GM23338 (cell line): ENCODE data around the gene GFOD1. TPM values are rescaled to one million over a fixed set of nuclear protein-coding genes. Genes with fewer than 3 reads are reported as not detected.

Experiments
- ATAC-seq: fragments of 200-7000 bp; cut with Tn5 transposase; 3 replicates; pipeline ENCODE4 v1.9.1; 2020
- DNase-seq: peaks from one replicate; pipeline ENCODE4 v3.0.0-alpha.2; 2015; ENCODE audit warnings: low spot score
- H2AFZ ChIP-seq: fragments of 200-600 bp; sonication (generic); 2 replicates; pipeline ENCODE4 v1.8.0; 2016; ENCODE audit warnings: antibody characterized with exemption, mild to moderate bottlenecking, moderate library complexity
- H3F3A ChIP-seq: fragments of 200-600 bp; sonication (generic); replicated peaks from 2 replicates; pipeline ENCODE4 v1.8.0; 2017; ENCODE audit warnings: antibody characterized with exemption, mixed run types, low read depth
- H3K27ac ChIP-seq: fragments of 200-600 bp; sonication (generic); 2 replicates; pipeline ENCODE4 v1.6.1; 2016; ENCODE audit warnings: low read depth
- H3K27me3 ChIP-seq: fragments of 200-600 bp; sonication (generic); 2 replicates; pipeline ENCODE4 v1.8.0; 2016; ENCODE audit warnings: mild to moderate bottlenecking, mixed run types, moderate library complexity; ENCODE audit not compliant: insufficient read depth
- H3K36me3 ChIP-seq: fragments of 200-600 bp; sonication (generic); 2 replicates; pipeline ENCODE4 v1.8.0; 2016; ENCODE audit warnings: mild to moderate bottlenecking; ENCODE audit not compliant: insufficient read depth
- H3K4me1 ChIP-seq: fragments of 200-600 bp; sonication (generic); 2 replicates; pipeline ENCODE4 v1.8.0; 2016; ENCODE audit warnings: mild to moderate bottlenecking, moderate library complexity; ENCODE audit not compliant: insufficient read depth
- H3K4me2 ChIP-seq: fragments of 200-600 bp; sonication (generic); 2 replicates; pipeline ENCODE4 v1.7.1; 2017; ENCODE audit warnings: mixed run types
- H3K4me3 ChIP-seq: fragments of 200-600 bp; sonication (generic); 2 replicates; pipeline ENCODE4 v1.6.1; 2016; ENCODE audit warnings: mixed run types
- H3K79me2 ChIP-seq: fragments of 200-600 bp; sonication (generic); replicated peaks from 2 replicates; pipeline ENCODE4 v1.8.0; 2017; ENCODE audit warnings: mild to moderate bottlenecking; ENCODE audit not compliant: insufficient read depth
- H3K9me2 ChIP-seq: fragments of 200-600 bp; sonication (generic); 2 replicates; pipeline ENCODE4 v1.8.0; 2017; ENCODE audit not compliant: insufficient read depth
- H4K20me1 ChIP-seq: fragments of 200-600 bp; sonication (generic); replicated peaks from 2 replicates; pipeline ENCODE4 v1.8.0; 2017; ENCODE audit warnings: mild to moderate bottlenecking; ENCODE audit not compliant: insufficient read depth
- H3K27ac Mint-ChIP-seq: 2 replicates; pipeline ENCODE4 v1.8.0; 2020; ENCODE audit warnings: inconsistent platforms, mild to moderate bottlenecking, moderate library complexity, mixed read lengths
- H3K27me3 Mint-ChIP-seq: 3 replicates; pipeline ENCODE4 v1.8.0; 2022; ENCODE audit warnings: low read depth, mild to moderate bottlenecking, moderate library complexity, mixed read lengths, inconsistent platforms; ENCODE audit not compliant: insufficient read depth, poor library complexity
- H3K36me3 Mint-ChIP-seq: 3 replicates; pipeline ENCODE4 v1.8.0; 2021; ENCODE audit warnings: low read depth, mild to moderate bottlenecking, inconsistent platforms, moderate library complexity, mixed read lengths
- H3K4me1 Mint-ChIP-seq: 3 replicates; pipeline ENCODE4 v1.8.0; 2020; ENCODE audit warnings: mild to moderate bottlenecking, inconsistent platforms, mixed read lengths
- H3K4me3 Mint-ChIP-seq: 3 replicates; pipeline ENCODE4 v1.8.0; 2021; ENCODE audit warnings: moderate library complexity, mild to moderate bottlenecking, inconsistent platforms, mixed read lengths
- H3K9me3 Mint-ChIP-seq: 3 replicates; pipeline ENCODE4 v1.8.0; 2020; ENCODE audit warnings: moderate library complexity, mild to moderate bottlenecking, inconsistent platforms, mixed read lengths
- CREB1 ChIP-seq: fragments of 250-450 bp; sonication (Bioruptor Pico); IDR thresholded peaks from 2 replicates; pipeline ENCODE4 v1.5.0; 2020; ENCODE audit warnings: low read depth, mild to moderate bottlenecking, moderate library complexity
- EZH2 ChIP-seq: fragments of 200-600 bp; sonication (generic); IDR thresholded peaks from one replicate; pipeline ENCODE4 v1.8.0; 2017; ENCODE audit warnings: antibody characterized with exemption, mild to moderate bottlenecking, low read depth; ENCODE audit not compliant: unreplicated experiment
- EZH2phosphoT487 ChIP-seq: fragments of 200-600 bp; sonication (generic); IDR thresholded peaks from one replicate; pipeline ENCODE4 v1.8.1; 2018; ENCODE audit warnings: antibody characterized with exemption; ENCODE audit not compliant: unreplicated experiment
- NANOG ChIP-seq: IDR thresholded peaks from 2 replicates; pipeline ENCODE4 v1.6.1; 2016; ENCODE audit warnings: antibody characterized with exemption, borderline replicate concordance
- POLR2AphosphoS5 ChIP-seq: IDR thresholded peaks from 2 replicates; pipeline ENCODE4 v1.6.1; 2016; ENCODE audit warnings: antibody characterized with exemption, low read depth
- STAT1 ChIP-seq: IDR thresholded peaks from one replicate; pipeline ENCODE4 v1.6.1; 2016; ENCODE audit warnings: antibody characterized with exemption; ENCODE audit not compliant: unreplicated experiment
- ZNF114 ChIP-seq: fragments of 250-450 bp; sonication (Bioruptor Pico); IDR thresholded peaks from 2 replicates; pipeline ENCODE4 v1.5.0; 2020; ENCODE audit warnings: mild to moderate bottlenecking, moderate library complexity
- ZNF331 ChIP-seq: fragments of 250-450 bp; sonication (Bioruptor Pico); IDR thresholded peaks from 2 replicates; pipeline ENCODE4 v1.5.0; 2020; ENCODE audit warnings: low read depth, mild to moderate bottlenecking, moderate library complexity
- polyA plus RNA-seq: library from polyadenylated mRNA; unstranded; fragments of >200 nt; fragmentation: Nextera tagmentation; extraction: Ambion mirVana; gene quantifications from 2 replicates; pipeline ENCODE4 v1.2.1, GENCODE V29; 2016
- total RNA-seq: library from RNA; depleted of rRNA; stranded (reverse); fragments of >200 nt; shearing (Covaris generic); gene quantifications from 2 replicates; pipeline ENCODE4 v1.2.3, GENCODE V29; 2014
- TF ChIP-seq, protein P1 (sequence below): IDR thresholded peaks from 2 replicates; pipeline ENCODE4 v1.6.1; 2016; ENCODE audit warnings: antibody characterized with exemption
- TF ChIP-seq, protein P2 (sequence below): IDR thresholded peaks from one replicate; pipeline ENCODE4 v1.6.1; 2018; ENCODE audit warnings: antibody characterized with exemption; ENCODE audit not compliant: unreplicated experiment

Gene GFOD1
- total and polyA plus RNA-seq, 2 experiments from 2014 or later: 4.9 to 12.8 TPM

DNA sequence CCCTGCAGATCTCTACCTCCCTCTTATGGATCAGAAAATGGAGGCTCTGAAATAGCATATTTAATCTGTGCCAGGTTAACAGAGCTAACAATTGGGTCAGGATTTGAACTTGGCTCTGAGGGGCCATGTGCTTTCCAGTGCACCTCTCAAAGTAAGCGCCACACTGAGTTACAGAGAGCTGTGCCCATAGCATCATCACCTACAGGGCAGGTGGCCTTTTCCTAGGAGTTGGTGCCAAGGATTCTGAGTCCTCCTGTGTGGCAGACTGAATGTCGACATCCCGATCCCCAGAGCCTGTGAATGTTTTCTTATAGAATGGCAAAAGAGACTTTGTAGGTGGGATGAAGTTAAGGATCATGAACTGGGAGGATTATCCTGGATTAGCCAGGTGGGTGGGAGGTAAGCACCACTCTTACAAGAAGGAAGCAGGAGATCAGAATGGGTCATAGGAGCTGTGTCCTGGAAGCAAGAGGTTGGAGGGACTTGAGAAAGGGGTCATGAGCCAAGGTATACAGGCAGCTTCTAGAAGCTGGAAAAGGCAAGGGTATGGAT is 91.1 kb downstream of the GFOD1 start:
- TF ChIP-seq, protein P1, sequence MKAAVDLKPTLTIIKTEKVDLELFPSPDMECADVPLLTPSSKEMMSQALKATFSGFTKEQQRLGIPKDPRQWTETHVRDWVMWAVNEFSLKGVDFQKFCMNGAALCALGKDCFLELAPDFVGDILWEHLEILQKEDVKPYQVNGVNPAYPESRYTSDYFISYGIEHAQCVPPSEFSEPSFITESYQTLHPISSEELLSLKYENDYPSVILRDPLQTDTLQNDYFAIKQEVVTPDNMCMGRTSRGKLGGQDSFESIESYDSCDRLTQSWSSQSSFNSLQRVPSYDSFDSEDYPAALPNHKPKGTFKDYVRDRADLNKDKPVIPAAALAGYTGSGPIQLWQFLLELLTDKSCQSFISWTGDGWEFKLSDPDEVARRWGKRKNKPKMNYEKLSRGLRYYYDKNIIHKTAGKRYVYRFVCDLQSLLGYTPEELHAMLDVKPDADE: no peak
- TF ChIP-seq NANOG: no peak
- no peak for TF ChIP-seq ZNF114
- TF ChIP-seq EZH2phosphoT487: no peak
- TF ChIP-seq POLR2AphosphoS5: no peak
- Histone ChIP-seq H3K36me3 (no peaks in the 10 kb centered on the region), H4K20me1 (no peaks in the 10 kb centered on the region), H3F3A (0 out of 2 replicates have a peak, but pooled peaks cover 3% of the 10 kb centered on the region), H2AFZ (no peak overlapping the region), H3K4me2 (no peak overlapping the region), H3K27ac (no peak overlapping the region), H3K4me1 (peaks cover 10% of the 10 kb centered on the region), H3K4me3 (no peak overlapping the region), H3K79me2 (no peaks in the 10 kb centered on the region; the same call in 1 of the 2 replicates), H3K9me2 (peaks cover 5% of the 10 kb centered on the region; the same call in 1 of the 2 replicates), H3K27me3 (no peaks in the 10 kb centered on the region)
- H3K27me3 Mint-ChIP-seq: peaks cover 11% of the 10 kb centered on the region
- H3K36me3 Mint-ChIP-seq: no peaks in the 10 kb centered on the region
- ATAC-seq: no peak
- no peak for DNase-seq
- no peak overlapping the region for H3K4me3 Mint-ChIP-seq
- no peaks in the 10 kb centered on the region for H3K9me3 Mint-ChIP-seq
- H3K4me1 Mint-ChIP-seq: peaks cover 42% of the 10 kb centered on the region
- 0 out of 2 replicates have a peak overlapping the region, but pooled peaks have one; percentile 22 for H3K27ac Mint-ChIP-seq

DNA sequence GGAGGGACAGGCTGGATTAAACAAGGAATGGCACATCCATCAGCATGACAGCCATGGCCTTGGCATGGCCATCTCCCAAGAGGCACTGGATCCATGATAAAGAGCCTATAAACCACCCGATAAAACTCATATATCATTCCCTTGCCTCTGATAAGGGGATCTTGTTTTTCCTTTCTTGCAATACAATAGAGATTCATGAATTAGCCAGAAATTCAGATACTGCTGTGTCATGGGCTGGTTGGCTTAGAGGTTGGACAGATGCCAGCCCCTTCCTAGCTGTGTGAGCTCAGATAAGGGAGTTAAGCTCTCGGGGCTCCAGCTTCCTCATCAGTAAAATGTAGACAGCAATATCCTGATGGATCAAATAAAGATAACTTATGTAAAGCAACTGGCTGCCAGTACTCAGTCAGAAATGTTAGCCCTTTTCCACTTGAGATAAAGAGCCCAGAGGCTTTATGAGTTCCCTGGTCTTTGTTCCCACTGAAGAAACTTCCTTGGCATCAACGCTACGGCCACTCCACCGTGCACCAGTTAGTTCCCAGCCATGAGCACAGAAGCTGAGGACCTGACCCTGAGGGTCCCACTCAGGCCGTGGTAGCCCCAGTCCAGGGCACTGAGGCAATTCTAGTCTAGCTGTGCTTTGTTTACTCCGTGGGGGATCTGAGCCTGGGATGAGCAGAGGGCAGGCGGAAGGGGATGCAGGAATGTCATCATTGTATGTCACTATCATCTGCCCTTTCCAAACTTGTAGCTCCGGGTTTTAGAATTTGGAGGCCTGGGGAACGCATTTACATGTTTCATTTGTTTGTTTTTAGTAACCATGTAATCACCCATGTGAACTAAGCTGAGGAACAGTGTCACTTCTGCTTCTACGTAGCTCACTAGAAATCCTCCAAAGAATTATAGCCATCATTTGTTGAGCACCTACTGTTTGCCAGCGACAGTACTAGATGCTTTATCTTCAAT is 91.8 kb downstream of the GFOD1 start:
- H3K27ac ChIP-seq: no peak overlapping the region
- Mint-ChIP-seq H3K4me3 (no peak overlapping the region), H3K27me3 (peaks cover 9% of the 10 kb centered on the region), H3K27ac (no peak overlapping the region), H3K4me1 (peaks cover 37% of the 10 kb centered on the region), H3K36me3 (no peaks in the 10 kb centered on the region), H3K9me3 (no peaks in the 10 kb centered on the region)
- DNase-seq (no peak), ATAC-seq (no peak)
- no peaks in the 10 kb centered on the region for H4K20me1 ChIP-seq
- no peak overlapping the region for H3K4me3 ChIP-seq
- H3K27me3 ChIP-seq: no peaks in the 10 kb centered on the region
- H3K9me2 ChIP-seq: peaks cover 4% of the 10 kb centered on the region; the same call in 1 of the 2 replicates
- 0 out of 2 replicates have a peak, but pooled peaks cover 3% of the 10 kb centered on the region for H3F3A ChIP-seq
- no peak overlapping the region for H3K4me2 ChIP-seq
- no peaks in the 10 kb centered on the region for H3K36me3 ChIP-seq
- no peak overlapping the region for H2AFZ ChIP-seq
- H3K4me1 ChIP-seq: peaks cover 10% of the 10 kb centered on the region
- no peaks in the 10 kb centered on the region; the same call in 1 of the 2 replicates for H3K79me2 ChIP-seq
- TF ChIP-seq NANOG (no peak), POLR2AphosphoS5 (no peak), EZH2 (no peak), STAT1 (no peak), ZNF331 (CRISPR knock-in tag) (no peak), ZNF114 (no peak), CREB1 (no peak)
- TF ChIP-seq, protein P1: no peak
- TF ChIP-seq, protein P2, sequence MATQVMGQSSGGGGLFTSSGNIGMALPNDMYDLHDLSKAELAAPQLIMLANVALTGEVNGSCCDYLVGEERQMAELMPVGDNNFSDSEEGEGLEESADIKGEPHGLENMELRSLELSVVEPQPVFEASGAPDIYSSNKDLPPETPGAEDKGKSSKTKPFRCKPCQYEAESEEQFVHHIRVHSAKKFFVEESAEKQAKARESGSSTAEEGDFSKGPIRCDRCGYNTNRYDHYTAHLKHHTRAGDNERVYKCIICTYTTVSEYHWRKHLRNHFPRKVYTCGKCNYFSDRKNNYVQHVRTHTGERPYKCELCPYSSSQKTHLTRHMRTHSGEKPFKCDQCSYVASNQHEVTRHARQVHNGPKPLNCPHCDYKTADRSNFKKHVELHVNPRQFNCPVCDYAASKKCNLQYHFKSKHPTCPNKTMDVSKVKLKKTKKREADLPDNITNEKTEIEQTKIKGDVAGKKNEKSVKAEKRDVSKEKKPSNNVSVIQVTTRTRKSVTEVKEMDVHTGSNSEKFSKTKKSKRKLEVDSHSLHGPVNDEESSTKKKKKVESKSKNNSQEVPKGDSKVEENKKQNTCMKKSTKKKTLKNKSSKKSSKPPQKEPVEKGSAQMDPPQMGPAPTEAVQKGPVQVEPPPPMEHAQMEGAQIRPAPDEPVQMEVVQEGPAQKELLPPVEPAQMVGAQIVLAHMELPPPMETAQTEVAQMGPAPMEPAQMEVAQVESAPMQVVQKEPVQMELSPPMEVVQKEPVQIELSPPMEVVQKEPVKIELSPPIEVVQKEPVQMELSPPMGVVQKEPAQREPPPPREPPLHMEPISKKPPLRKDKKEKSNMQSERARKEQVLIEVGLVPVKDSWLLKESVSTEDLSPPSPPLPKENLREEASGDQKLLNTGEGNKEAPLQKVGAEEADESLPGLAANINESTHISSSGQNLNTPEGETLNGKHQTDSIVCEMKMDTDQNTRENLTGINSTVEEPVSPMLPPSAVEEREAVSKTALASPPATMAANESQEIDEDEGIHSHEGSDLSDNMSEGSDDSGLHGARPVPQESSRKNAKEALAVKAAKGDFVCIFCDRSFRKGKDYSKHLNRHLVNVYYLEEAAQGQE: no peak
